Endothelial cell of umbilical vein (primary cell): ENCODE results near the gene APPL2. TPM values are rescaled to one million over a fixed set of nuclear protein-coding genes. Genes with fewer than 3 reads are reported as not detected.

ENCODE experiments used
- BruUV-seq: library from RNA; stranded (reverse); fragments of 400-500 nt; replicated peaks from 2 replicates; lab custom pipeline; 2021; lab: Mats Ljungman, UMichigan
- CTCF ChIA-PET: fragments of 300-600, 350-600 bp; sonication (Branson Sonifier 250); formaldehyde crosslinking; loops from one replicate; lab custom pipeline; 2021; ENCODE audit warnings: antibody characterized with exemption, inconsistent platforms; lab: Charles Lee
- POLR2A ChIA-PET: fragments of 300-600, 350-600 bp; sonication (Branson Sonifier 250); formaldehyde crosslinking; loops from one replicate; lab custom pipeline; 2021; ENCODE audit warnings: antibody characterized with exemption, inconsistent platforms; lab: Charles Lee
- DNase-seq: peaks from one replicate; pipeline ENCODE4 v3.0.0-alpha.2; 2011; ENCODE audit warnings: low read depth, low spot score
- FAIRE-seq: peaks from 2 replicates; lab custom pipeline; 2011; peaks lifted over from hg19 to GRCh38; lab: Jason Lieb, UNC
- H2AFZ ChIP-seq: 2 replicates; pipeline ENCODE4 v1.6.0; 2012; ENCODE audit warnings: low read depth, low read length, control low read depth, inconsistent platforms
- H3K27ac ChIP-seq: 2 replicates; pipeline ENCODE4 v1.5.1; 2011; ENCODE audit warnings: low read depth, mild to moderate bottlenecking, control low read depth, low read length, moderate library complexity; ENCODE audit not compliant: insufficient read depth
- H3K27me3 ChIP-seq, 2 experiments: 2 replicates each; pipeline versions ENCODE4 v1.6.0 to v1.6.1; 2011; ENCODE audit warnings: low read length in 2 of 2, mixed read lengths in 1 of 2; ENCODE audit not compliant: control insufficient read depth in 2 of 2, insufficient read depth in 2 of 2
- H3K36me3 ChIP-seq, 2 experiments: 2 replicates in 1 of 2; 3 replicates in 1 of 2; pipeline ENCODE4 v1.5.1; 2011; ENCODE audit warnings: low read length in 2 of 2, mild to moderate bottlenecking in 1 of 2, moderate library complexity in 1 of 2; ENCODE audit not compliant: control insufficient read depth in 2 of 2, insufficient read depth in 2 of 2; ENCODE audit errors: extremely low read depth in 1 of 2
- H3K4me1 ChIP-seq: 3 replicates; pipeline ENCODE4 v1.5.1; 2011; ENCODE audit warnings: mild to moderate bottlenecking, low read length; ENCODE audit not compliant: control insufficient read depth, insufficient read depth; ENCODE audit errors: extremely low read depth
- H3K4me2 ChIP-seq: 2 replicates; pipeline ENCODE4 v1.6.1; 2011; ENCODE audit warnings: low read length, control low read depth, mixed read lengths; ENCODE audit not compliant: insufficient read depth
- H3K4me3 ChIP-seq, 3 experiments: fragments of 200-600 bp in 1 of 3; sonication (generic), shearing (Covaris generic) in 1 of 3; replicated peaks in 1 of 3; 2 replicates each; pipeline ENCODE4 v1.5.1; 2011 to 2016; ENCODE audit warnings: control low read depth in 3 of 3, low read length in 3 of 3, mild to moderate bottlenecking in 2 of 3, inconsistent platforms in 1 of 3, low read depth in 1 of 3, moderate library complexity in 1 of 3; ENCODE audit not compliant: insufficient read depth in 1 of 3
- H3K79me2 ChIP-seq: 2 replicates; pipeline ENCODE4 v1.6.0; 2012; ENCODE audit warnings: low read length, inconsistent platforms; ENCODE audit not compliant: control insufficient read depth, insufficient read depth
- H3K9ac ChIP-seq: replicated peaks from 2 replicates; pipeline ENCODE3; 2011; ENCODE audit warnings: low read length, control low read depth; ENCODE audit not compliant: insufficient read depth; ENCODE audit errors: extremely low read depth
- H3K9me1 ChIP-seq: replicated peaks from 3 replicates; pipeline ENCODE4 v1.6.0; 2011; ENCODE audit warnings: mild to moderate bottlenecking, low read length; ENCODE audit not compliant: control insufficient read depth, insufficient read depth; ENCODE audit errors: extremely low read depth
- H3K9me3 ChIP-seq: replicated peaks from 2 replicates; pipeline ENCODE4 v1.5.1; 2012; ENCODE audit warnings: low read length, inconsistent platforms; ENCODE audit not compliant: control insufficient read depth, insufficient read depth
- H4K20me1 ChIP-seq: replicated peaks from 2 replicates; pipeline ENCODE3; 2011; ENCODE audit warnings: mild to moderate bottlenecking, low read length; ENCODE audit not compliant: control insufficient read depth, insufficient read depth; ENCODE audit errors: extremely low read depth
- CTCF ChIP-seq, 2 donors: IDR thresholded peaks; 1 replicate in 1 of 2; 2 replicates in 1 of 2; pipeline ENCODE4 v1.5.1; 2011; ENCODE audit warnings: low read length in 2 of 2, mild to moderate bottlenecking in 2 of 2, moderate library complexity in 2 of 2, control low read depth in 1 of 2, inconsistent platforms in 1 of 2, low read depth in 1 of 2; ENCODE audit not compliant: insufficient read depth in 1 of 2; ENCODE audit errors: extremely low read depth in 1 of 2
- FOS ChIP-seq: IDR thresholded peaks from 2 replicates; pipeline ENCODE4 v1.6.1; 2011; ENCODE audit warnings: mild to moderate bottlenecking, low read length, moderate library complexity, borderline replicate concordance; ENCODE audit not compliant: insufficient read depth
- GATA2 ChIP-seq: IDR thresholded peaks from 2 replicates; pipeline ENCODE4 v1.7.0; 2011; ENCODE audit warnings: low read depth, mild to moderate bottlenecking, moderate library complexity, mixed read lengths, low read length; ENCODE audit not compliant: insufficient read length, insufficient read depth
- JUN ChIP-seq: IDR thresholded peaks from 2 replicates; pipeline ENCODE4 v1.6.1; 2011; ENCODE audit warnings: borderline replicate concordance, low read depth; ENCODE audit not compliant: insufficient read length, insufficient read depth
- MAX ChIP-seq: IDR thresholded peaks from 2 replicates; pipeline ENCODE4 v1.6.1; 2011; ENCODE audit not compliant: insufficient read depth, insufficient read length
- MYC ChIP-seq: IDR thresholded peaks from one replicate; pipeline ENCODE4 v1.6.1; 2011; ENCODE audit warnings: mild to moderate bottlenecking, low read depth, low read length
- POLR2A ChIP-seq: IDR thresholded peaks from 2 replicates; pipeline ENCODE4 v1.6.1; 2012; ENCODE audit warnings: low read depth, mild to moderate bottlenecking, control low read depth, low read length
- dilution Hi-C: fragments of 300-500 bp; cut with MboI; formaldehyde crosslinking; loops from one replicate; pipeline ENCODE4 v1.15.0; 2019; ENCODE audit warnings: low sequenced_read_pairs; ENCODE audit not compliant: extremely low pct_ligation_motif_present
- intact Hi-C: fragments of 100-400 bp; cut with micrococcal nuclease; formaldehyde crosslinking; loops from one replicate; pipeline ENCODE4 v1.10.0; 2022
- polyA plus RNA-seq, 4 experiments: library from polyadenylated mRNA; depleted of rRNA in 3 of 4; stranded (reverse) in 3 of 4; unstranded in 1 of 4; fragments of >200 nt; gene quantifications; 2 replicates each; pipeline versions ENCODE4 v1.2.1 to v1.2.3, GENCODE V29; 2011 to 2012; ENCODE audit warnings: missing spikeins in 1 of 4
- total RNA-seq: library from RNA; stranded (reverse); gene quantifications from 2 replicates; pipeline ENCODE4 v1.2.3, GENCODE V29; 2021

Gene APPL2
- total and polyA plus RNA-seq, 2 donors (not counting 3 experiments of a cell fraction or from before 2014, with no cell fraction given): 8.1 to 21.4 TPM

GRCh38 chr12:105224399-105224798 lies 11.6 kb downstream of the APPL2 start:
- Histone ChIP-seq H3K79me2 (peaks cover 9% of the 10 kb centered on the region), H3K27ac (no peak overlapping the region), H3K9me1 (no peaks in the 10 kb centered on the region), H3K27me3 (no peaks in the 10 kb centered on the region), H2AFZ (no peak overlapping the region), H3K36me3 (peaks cover 2 to 18% of the 10 kb centered on the region in 2 experiments), H4K20me1 (no peaks in the 10 kb centered on the region), H3K9ac (no peak overlapping the region), H3K4me1 (peaks cover 31% of the 10 kb centered on the region), H3K4me3 (no peak overlapping the region), H3K4me2 (no peak overlapping the region), H3K9me3 (no peaks in the 10 kb centered on the region)
- intact Hi-C loops: no loop called here
- DNase-seq (no peak), FAIRE-seq (no peak)
- ChIA-PET CTCF (interaction anchor here (1.3 to 3.4 kb wide), 5 partner anchors 9 to 159 kb away, joined by 3 to 20 read pairs (median 4); partner anchors contain the start of gene APPL2), POLR2A (no interaction called here)
- no TSS peak for BruUV-seq
- dilution Hi-C loops: no loop called here
- no peak for TF ChIP-seq MAX
- no peak for TF ChIP-seq CTCF (IDR thresholded peaks at IDR 0.05; ENCODE audit: extremely low read depth in 1 of 2, insufficient read depth in 1 of 2, low read depth in 1 of 2, low read length in 2 of 2)
- no peak for TF ChIP-seq JUN
- no peak for TF ChIP-seq FOS
- no peak for TF ChIP-seq MYC

DNA sequence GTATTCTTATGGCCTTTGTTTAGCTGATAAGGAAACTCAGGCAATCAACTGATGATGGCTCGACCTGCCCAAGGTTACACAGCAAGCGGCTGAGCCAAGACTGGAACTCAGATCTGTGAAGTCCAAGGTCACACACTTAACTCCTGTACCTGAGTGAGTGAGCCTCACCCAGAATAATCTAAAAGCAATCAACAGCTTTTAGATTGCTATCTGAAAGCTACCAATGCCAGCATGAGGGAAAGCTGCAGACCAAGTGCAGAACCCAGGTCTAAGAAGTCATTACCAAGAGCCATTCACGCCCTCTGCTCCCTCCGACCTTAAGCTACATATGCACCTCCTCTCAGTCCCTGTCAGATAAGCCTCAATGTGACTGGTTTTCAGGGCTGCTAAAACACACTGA lies 12.1 kb downstream of the APPL2 start:
- ChIA-PET POLR2A (no interaction called here), CTCF (interaction anchor here (1.3 to 1.9 kb wide), 3 partner anchors 11 to 23 kb away, joined by 3 to 5 read pairs (median 4); partner anchors contain the start of gene APPL2)
- H3K27me3 ChIP-seq: no peaks in the 10 kb centered on the region
- H3K79me2 ChIP-seq: peaks cover 9% of the 10 kb centered on the region
- H3K9ac ChIP-seq: no peak overlapping the region
- no peaks in the 10 kb centered on the region for H3K9me1 ChIP-seq
- H3K4me2 ChIP-seq: no peak overlapping the region
- H3K27ac ChIP-seq: no peak overlapping the region
- H3K4me3 ChIP-seq: no peak overlapping the region
- peaks cover 26% of the 10 kb centered on the region for H3K4me1 ChIP-seq
- no peak for FAIRE-seq
- no peak for TF ChIP-seq CTCF (IDR thresholded peaks at IDR 0.05; ENCODE audit: extremely low read depth in 1 of 2, insufficient read depth in 1 of 2, low read depth in 1 of 2, low read length in 2 of 2)
- TF ChIP-seq GATA2: no peak
- no peak for TF ChIP-seq POLR2A
- no peak for TF ChIP-seq JUN
- no peak for TF ChIP-seq FOS
- H2AFZ ChIP-seq: no peak overlapping the region
- no peaks in the 10 kb centered on the region for H3K9me3 ChIP-seq
- no TSS peak for BruUV-seq
- peaks cover 2 to 18% of the 10 kb centered on the region in 2 experiments for H3K36me3 ChIP-seq
- no peaks in the 10 kb centered on the region for H4K20me1 ChIP-seq
- no peak for DNase-seq
- dilution Hi-C loops: no loop called here
- intact Hi-C loops: no loop called here
